ENCODE results near the gene DBN1.

DBN1 gene

DNA sequence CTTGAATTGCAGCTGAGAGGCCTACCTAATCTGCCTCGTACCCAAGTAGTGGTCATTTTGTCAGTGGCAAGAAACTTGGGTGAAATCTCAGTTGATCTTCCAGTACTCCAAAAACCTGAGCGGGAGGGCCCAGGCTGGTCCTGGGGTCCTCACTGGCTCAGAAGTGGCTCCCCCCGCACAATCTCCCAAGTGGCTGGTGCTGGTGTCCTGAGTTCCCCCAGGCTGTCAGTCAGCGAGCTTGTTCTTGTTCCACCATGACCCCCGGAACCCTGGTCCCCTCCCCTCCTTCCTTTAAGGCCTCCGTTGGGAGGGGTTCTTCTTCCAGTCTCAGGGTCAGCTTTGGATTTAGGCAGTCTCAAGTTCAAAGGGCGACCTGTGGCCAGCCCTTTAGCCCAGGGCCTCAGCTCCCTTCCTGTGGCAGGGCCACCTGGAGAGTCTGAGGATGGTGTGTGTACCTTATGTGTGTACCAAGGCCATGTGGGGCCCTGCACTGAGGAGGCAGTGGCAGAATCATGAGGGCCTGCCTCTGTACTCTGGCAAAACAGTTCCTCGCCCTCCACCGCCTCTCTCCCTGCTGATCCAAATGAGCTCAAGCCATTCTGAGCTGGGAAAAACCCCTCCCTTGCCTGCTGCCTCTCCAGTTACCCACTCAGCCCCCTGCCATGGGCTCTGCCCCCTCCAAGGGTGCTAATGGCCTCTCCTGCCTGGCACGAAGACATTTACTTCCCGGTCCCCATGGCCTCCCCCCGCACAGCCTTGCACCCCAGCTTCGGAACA lies 4.5 kb upstream of the DBN1 start:
- no peak for TF ChIP-seq CTCF (IDR thresholded peaks at IDR 0.05; ENCODE audit: insufficient read depth, low read depth, low read length, missing control alignments)

DNA sequence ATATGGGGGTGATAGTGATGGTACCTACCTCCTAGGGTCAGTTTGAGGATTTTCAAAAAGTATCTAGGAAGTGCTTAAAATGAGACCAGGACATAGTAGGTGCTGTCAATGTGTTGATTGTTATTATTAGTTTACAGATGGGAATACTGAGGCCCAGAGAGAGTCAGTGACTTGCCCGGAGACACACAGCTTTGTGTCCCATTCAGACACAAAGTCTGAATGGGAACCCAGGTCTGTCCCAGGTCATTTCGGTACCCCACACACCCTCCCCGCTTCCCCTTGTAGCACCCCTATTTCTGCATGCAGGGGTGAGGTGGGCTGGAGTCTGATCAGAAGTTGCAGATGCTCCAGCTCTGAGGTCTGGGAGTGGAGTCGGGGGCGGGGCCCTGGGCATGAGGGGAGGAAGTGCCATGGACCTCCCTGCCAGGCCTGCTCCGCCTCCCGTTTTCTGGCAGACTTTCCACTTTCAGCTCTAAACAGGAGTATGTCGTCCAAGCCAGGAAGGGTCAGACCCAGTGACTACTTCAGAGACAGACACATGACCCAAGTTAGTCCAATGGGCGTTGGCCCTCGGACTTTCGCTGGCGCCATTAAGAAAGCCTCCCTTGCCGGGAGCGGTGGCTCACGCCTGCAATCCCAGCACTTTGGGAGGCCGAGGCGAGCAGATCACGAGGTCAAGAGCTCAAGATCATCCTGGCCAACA lies 3.2 kb upstream of the DBN1 start:
- TF ChIP-seq CTCF (IDR thresholded peaks at IDR 0.05; ENCODE audit: insufficient read depth, low read depth, low read length, missing control alignments), result no peak
- no peak for DNase-seq (ENCODE audit: low read depth)
- no peak overlapping the region for H3K4me3 ChIP-seq (ENCODE audit: low read depth, low read length)

More for the DNA sequence above, 4.5 kb upstream of the DBN1 start:
- no peak for DNase-seq (ENCODE audit: low read depth)
- no peak overlapping the region for H3K4me3 ChIP-seq (ENCODE audit: low read depth, low read length)

- DNase-seq (ENCODE audit: low read depth), result no peak
- no peak overlapping the region for H3K4me3 ChIP-seq (ENCODE audit: low read depth, low read length)
- no peak for TF ChIP-seq CTCF (IDR thresholded peaks at IDR 0.05; ENCODE audit: insufficient read depth, low read depth, low read length, missing control alignments)
These were observed 2.4 kb upstream of the DBN1 start for GRCh38 chr5:177475563-177476427.

GRCh38 chr5:177474846-177475562 lies 1.6 kb upstream of the DBN1 start:
- TF ChIP-seq CTCF (IDR thresholded peaks at IDR 0.05; ENCODE audit: insufficient read depth, low read depth, low read length, missing control alignments), result no peak
- H3K4me3 ChIP-seq (ENCODE audit: low read depth, low read length), result no peak overlapping the region
- no peak for DNase-seq (ENCODE audit: low read depth)

DNA sequence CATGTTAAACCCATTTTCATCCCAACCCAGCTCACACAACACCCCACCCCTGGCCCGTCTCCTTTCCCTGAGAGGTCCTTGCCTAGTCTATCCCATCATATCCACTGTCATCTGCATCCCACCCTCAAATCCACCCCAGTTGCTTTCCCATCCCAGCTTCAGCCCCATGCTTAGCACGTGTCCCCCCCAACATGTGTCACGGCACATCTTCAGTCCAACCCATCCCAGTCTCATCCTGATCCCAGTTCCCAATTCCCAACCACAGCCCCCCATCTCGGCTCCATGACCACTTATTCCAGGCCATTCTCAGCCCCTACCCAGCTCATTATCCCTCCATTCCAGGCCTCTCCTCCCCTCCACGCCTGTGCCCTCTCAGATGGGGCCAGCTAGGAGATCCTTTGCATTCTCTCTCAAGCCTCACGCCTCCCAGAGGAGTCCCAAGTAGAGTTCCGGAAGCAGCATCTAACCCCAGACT lies 605 bp upstream of the DBN1 start:
- no peak overlapping the region for H3K4me3 ChIP-seq (ENCODE audit: low read depth, low read length)
- no peak for DNase-seq (ENCODE audit: low read depth)
- TF ChIP-seq CTCF (IDR thresholded peaks at IDR 0.05; ENCODE audit: insufficient read depth, low read depth, low read length, missing control alignments), result no peak
